ENCODE data around the gene ZBTB46. TPM values are rescaled to one million over a fixed set of nuclear protein-coding genes. Genes with fewer than 3 reads are reported as not detected.

ZBTB46 gene
- total RNA-seq, 1 experiment from 2014 or later: 10.7 TPM

DNA sequence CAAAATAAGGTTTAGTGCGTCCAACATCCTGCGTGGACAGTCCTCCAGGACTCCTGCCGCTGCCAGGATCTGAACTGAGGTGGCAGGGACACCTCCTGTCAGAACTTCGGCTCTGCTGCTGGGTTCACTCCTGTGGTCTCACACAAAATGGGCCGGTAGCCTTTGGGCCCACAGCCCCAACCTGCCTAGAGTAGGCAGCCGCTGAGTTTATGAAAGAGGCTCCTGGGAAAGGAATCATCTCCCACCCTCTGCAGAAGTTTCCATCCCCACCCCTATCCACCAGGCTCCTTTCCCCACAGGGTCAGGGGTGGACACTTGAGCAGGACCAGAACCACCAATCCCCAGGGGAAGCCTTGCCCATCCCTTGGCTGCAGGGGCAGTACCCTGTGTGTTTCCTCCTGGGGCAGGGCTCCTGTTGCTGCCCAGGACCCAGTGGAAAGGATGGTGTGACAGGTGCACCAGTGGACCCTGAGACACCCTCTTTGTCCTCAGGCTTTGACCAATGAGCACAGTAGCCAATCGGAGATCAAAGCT, 28.2 kb upstream of the ZBTB46 start:
- peaks cover 12 to 27% of the 10 kb centered on the region in 2 experiments for H3K4me1 ChIP-seq (ENCODE audit: control insufficient read depth in 1 of 2, insufficient read depth in 2 of 2, low read length in 2 of 2)
- ChIA-PET RAD21 (ENCODE audit: low non-redundant PET in 1 of 2, low total read pairs in 2 of 2, uncharacterized antibody in 2 of 2, unreplicated experiment in 2 of 2) (interaction anchor here in 1 of 2 experiments (0.6 kb wide), 1 partner anchor 37 kb away, joined by 3 read pairs; no protein-coding TSS in a partner anchor), CTCF (no interaction called here), POLR2A (no interaction called here)
- no peak overlapping the region for H3K27ac ChIP-seq (ENCODE audit: low read depth, low read length)
- H3K9me2 ChIP-seq (ENCODE audit: insufficient read depth): no peaks in the 10 kb centered on the region
- no peaks in the 10 kb centered on the region for H3K27me3 ChIP-seq (ENCODE audit: insufficient read depth, low read length)
- H3K4me2 ChIP-seq (ENCODE audit: low read length): peak overlapping the region; percentile 27; the same call in 1 of the 2 replicates
- intact Hi-C loops (cut with micrococcal nuclease): no loop called here
- H3K4me3 ChIP-seq (replicated peaks in 1 of 2; ENCODE audit: low read depth in 1 of 2, low read length in 2 of 2): no peak overlapping the region
- no TSS peak for BruUV-seq (replicated peaks)
- no peaks in the 10 kb centered on the region for H3K9me3 ChIP-seq (ENCODE audit: control insufficient read depth in 1 of 2, insufficient read depth in 1 of 2, low read depth in 1 of 2, low read length in 2 of 2)
- ATAC-seq (no peak), DNase-seq (ENCODE audit: low read depth, low spot score) (no peak)
- TF ChIP-seq, protein P1, sequence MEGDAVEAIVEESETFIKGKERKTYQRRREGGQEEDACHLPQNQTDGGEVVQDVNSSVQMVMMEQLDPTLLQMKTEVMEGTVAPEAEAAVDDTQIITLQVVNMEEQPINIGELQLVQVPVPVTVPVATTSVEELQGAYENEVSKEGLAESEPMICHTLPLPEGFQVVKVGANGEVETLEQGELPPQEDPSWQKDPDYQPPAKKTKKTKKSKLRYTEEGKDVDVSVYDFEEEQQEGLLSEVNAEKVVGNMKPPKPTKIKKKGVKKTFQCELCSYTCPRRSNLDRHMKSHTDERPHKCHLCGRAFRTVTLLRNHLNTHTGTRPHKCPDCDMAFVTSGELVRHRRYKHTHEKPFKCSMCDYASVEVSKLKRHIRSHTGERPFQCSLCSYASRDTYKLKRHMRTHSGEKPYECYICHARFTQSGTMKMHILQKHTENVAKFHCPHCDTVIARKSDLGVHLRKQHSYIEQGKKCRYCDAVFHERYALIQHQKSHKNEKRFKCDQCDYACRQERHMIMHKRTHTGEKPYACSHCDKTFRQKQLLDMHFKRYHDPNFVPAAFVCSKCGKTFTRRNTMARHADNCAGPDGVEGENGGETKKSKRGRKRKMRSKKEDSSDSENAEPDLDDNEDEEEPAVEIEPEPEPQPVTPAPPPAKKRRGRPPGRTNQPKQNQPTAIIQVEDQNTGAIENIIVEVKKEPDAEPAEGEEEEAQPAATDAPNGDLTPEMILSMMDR (IDR thresholded peaks at IDR 0.05 in 2 of 3, conservative IDR thresholded peaks at IDR 0.05 in 1 of 3; ENCODE audit: borderline replicate concordance in 1 of 3, insufficient read depth in 1 of 3, low read depth in 2 of 3, low read length in 2 of 3): 0 out of 6 replicates have a peak, but pooled peaks of 1 of the 3 experiments have one; percentile 12
- TF ChIP-seq SP1 (IDR thresholded peaks at IDR 0.05; ENCODE audit: low read depth): no peak
- H3K9ac ChIP-seq (ENCODE audit: low read length): no peak overlapping the region
- no peaks in the 10 kb centered on the region for H4K20me1 ChIP-seq (ENCODE audit: insufficient read depth)
- H2AFZ ChIP-seq (ENCODE audit: low read depth, low read length, poor library complexity, severe bottlenecking): no peak overlapping the region
- H3K36me3 ChIP-seq (ENCODE audit: control insufficient read depth in 1 of 2, insufficient read depth in 2 of 2, low read length in 2 of 2): peaks cover 0 to 11% of the 10 kb centered on the region in 2 experiments; a peak in 2 of 4 replicates
- peaks cover 12% of the 10 kb centered on the region for H3K79me2 ChIP-seq (ENCODE audit: insufficient read depth, low read length)

DNA sequence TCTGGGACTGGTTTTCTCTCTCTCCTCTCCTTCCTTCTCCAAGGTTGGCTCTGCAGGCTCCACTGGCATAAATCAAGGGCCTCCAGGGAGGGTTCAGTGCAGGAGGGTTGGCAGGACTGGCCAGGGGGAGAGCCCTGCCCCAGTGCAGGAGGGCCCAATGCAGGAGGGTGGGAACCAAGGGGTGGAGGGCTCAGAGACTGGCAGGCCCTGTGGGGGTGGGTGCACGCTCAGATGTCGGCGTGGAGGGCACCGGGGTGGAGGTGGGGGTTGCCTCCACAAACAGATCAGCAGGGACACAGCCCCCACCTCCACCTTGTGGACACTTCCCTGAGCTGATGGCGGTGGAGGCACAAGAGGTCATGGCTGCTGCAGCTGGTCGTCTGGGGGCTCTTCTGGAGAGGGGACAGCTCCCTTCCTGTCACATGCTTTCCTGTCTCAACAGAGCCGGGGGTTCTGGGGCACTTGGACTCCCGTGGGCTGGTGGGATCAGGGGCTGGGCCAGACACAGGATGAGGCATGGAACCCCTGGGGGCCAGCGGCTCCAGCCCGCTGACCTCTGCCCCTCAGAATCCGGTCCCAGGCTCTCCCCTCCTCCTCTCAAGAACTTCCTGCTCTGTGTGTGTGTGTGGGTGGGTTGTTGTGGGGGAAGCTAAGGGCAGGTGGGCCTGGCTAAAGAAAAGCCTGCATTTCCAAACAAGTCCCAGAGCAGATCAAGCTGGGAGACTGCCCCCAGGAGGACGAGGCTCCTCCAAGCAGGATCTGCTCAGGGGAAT, 27.5 kb upstream of the ZBTB46 start:
- Histone ChIP-seq H3K4me1 (ENCODE audit: control insufficient read depth in 1 of 2, insufficient read depth in 2 of 2, low read length in 2 of 2) (peaks cover 11 to 26% of the 10 kb centered on the region in 2 experiments), H3K9ac (ENCODE audit: low read length) (no peak overlapping the region), H3K4me2 (ENCODE audit: low read length) (peak overlapping the region; percentile 27), H3K27me3 (ENCODE audit: insufficient read depth, low read length) (no peaks in the 10 kb centered on the region), H3K27ac (ENCODE audit: low read depth, low read length) (no peak overlapping the region), H2AFZ (ENCODE audit: low read depth, low read length, poor library complexity, severe bottlenecking) (no peak overlapping the region), H4K20me1 (ENCODE audit: insufficient read depth) (no peaks in the 10 kb centered on the region), H3K9me3 (ENCODE audit: control insufficient read depth in 1 of 2, insufficient read depth in 1 of 2, low read depth in 1 of 2, low read length in 2 of 2) (no peaks in the 10 kb centered on the region), H3K4me3 (replicated peaks in 1 of 2; ENCODE audit: low read depth in 1 of 2, low read length in 2 of 2) (no peak overlapping the region), H3K79me2 (ENCODE audit: insufficient read depth, low read length) (peaks cover 6% of the 10 kb centered on the region), H3K36me3 (ENCODE audit: control insufficient read depth in 1 of 2, insufficient read depth in 2 of 2, low read length in 2 of 2) (peaks cover 0 to 11% of the 10 kb centered on the region in 2 experiments; a peak in 2 of 4 replicates), H3K9me2 (ENCODE audit: insufficient read depth) (no peaks in the 10 kb centered on the region)
- ChIA-PET POLR2A (no interaction called here), RAD21 (ENCODE audit: low non-redundant PET in 1 of 2, low total read pairs in 2 of 2, uncharacterized antibody in 2 of 2, unreplicated experiment in 2 of 2) (no interaction called here), CTCF (no interaction called here)
- TF ChIP-seq POLR2A (IDR thresholded peaks at IDR 0.05; ENCODE audit: borderline replicate concordance, extremely low read depth, insufficient read depth, insufficient read length) (peak; percentile 45), ZFX (IDR thresholded peaks at IDR 0.05) (no peak)
- TF ChIP-seq, protein P1 (IDR thresholded peaks at IDR 0.05 in 2 of 3, conservative IDR thresholded peaks at IDR 0.05 in 1 of 3; ENCODE audit: borderline replicate concordance in 1 of 3, insufficient read depth in 1 of 3, low read depth in 2 of 3, low read length in 2 of 3): 0 out of 6 replicates have a peak, but pooled peaks of 1 of the 3 experiments have one; percentile 20
- no TSS peak for BruUV-seq (replicated peaks)
- intact Hi-C loops (cut with micrococcal nuclease): no loop called here
- ATAC-seq (peak; percentile 35), DNase-seq (ENCODE audit: low read depth, low spot score) (no peak)

Data from HCT116 (cell line).